GM10266 (cell line): ENCODE results near the gene UBP1.
"Not testable (repeated sequence)": the region's sequence is repeated elsewhere in the genome, so short reads cannot be mapped to it uniquely, and the experiment has no call there.

Source experiments
- DNase-seq: peaks from one replicate; pipeline ENCODE4 v3.0.0; 2012; ENCODE audit errors: extremely low spot score
- CTCF ChIP-seq: IDR thresholded peaks from 2 replicates; pipeline ENCODE4 v1.5.1; 2012; ENCODE audit warnings: mild to moderate bottlenecking, low read depth; ENCODE audit not compliant: control insufficient read depth, insufficient read depth; ENCODE audit errors: missing control alignments

Gene UBP1

GRCh38 chr3:33420966-33421365 is 19.2 kb downstream of the UBP1 start:
- DNase-seq = no peak
- no peak for TF ChIP-seq CTCF

GRCh38 chr3:33419948-33420347 is 20.3 kb downstream of the UBP1 start:
- TF ChIP-seq CTCF = no peak
- no peak for DNase-seq

- TF ChIP-seq CTCF = no peak
- no peak for DNase-seq
These were observed 23.0 kb downstream of the UBP1 start for GRCh38 chr3:33417066-33417673.

GRCh38 chr3:33410816-33411215 is 29.4 kb downstream of the UBP1 start:
- DNase-seq = not testable (repeated sequence)

- no peak for DNase-seq
- TF ChIP-seq CTCF = no peak
These were observed 36.4 kb downstream of the UBP1 start for GRCh38 chr3:33403756-33404155.

- DNase-seq = no peak
- TF ChIP-seq CTCF = no peak
These were observed 37.3 kb downstream of the UBP1 start for GRCh38 chr3:33402936-33403335.

GRCh38 chr3:33401781-33402180 is 38.4 kb downstream of the UBP1 start:
- DNase-seq = no peak
- no peak for TF ChIP-seq CTCF

GRCh38 chr3:33398410-33398809 is 41.8 kb downstream of the UBP1 start:
- no peak for TF ChIP-seq CTCF
- no peak for DNase-seq
